HG03521 (cell line): ENCODE data around the gene NLRC5.

Experiments used
- ATAC-seq: cut with Tn5 transposase; IDR thresholded peaks from one replicate; pipeline ENCODE4 v1.9.1; 2021; ENCODE audit warnings: mild to moderate bottlenecking, moderate library complexity; ENCODE audit not compliant: unreplicated experiment

The NLRC5 gene

GRCh38 chr16:57123974-57124674 is 134.8 kb downstream of the NLRC5 start:
- ATAC-seq: no peak

DNA sequence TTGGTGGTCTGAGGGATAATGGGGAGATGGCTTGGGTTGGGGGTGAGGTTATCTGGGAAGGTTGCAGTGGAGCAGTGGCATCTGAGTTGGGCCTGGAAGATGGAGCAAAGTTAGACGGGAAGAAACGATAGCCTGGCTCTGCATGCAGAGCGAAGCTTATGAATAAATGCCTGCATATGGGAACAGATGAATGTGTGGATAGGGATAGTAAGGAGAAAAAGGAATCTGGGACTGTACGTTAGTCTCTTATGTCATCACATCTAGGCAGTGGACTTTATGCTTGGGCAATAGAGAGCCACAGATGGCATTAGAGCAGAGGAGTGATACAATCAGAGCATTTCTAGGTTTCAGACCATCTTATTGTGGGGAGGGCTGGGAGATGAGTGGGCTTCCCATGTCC is 136.0 kb downstream of the NLRC5 start:
- ATAC-seq: no peak

DNA sequence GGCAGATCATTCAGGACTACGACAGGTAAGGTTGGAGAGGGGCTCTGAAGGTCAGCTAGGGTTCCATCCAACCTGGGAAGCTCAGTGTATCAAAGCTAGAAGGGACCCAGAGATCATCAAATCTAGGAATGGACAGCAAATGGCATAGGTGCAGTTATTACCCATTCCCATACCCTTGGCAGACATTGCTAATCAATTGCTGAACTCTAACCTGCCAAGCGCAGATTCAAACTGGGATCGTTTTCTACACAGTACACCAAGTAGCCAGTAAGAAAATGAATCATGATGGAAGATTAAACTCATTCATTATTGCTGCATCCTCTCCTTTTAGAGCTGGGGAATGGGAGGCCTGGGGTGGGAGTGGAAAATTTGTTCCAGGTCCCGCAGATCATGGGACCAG is 136.6 kb downstream of the NLRC5 start:
- ATAC-seq: no peak

DNA sequence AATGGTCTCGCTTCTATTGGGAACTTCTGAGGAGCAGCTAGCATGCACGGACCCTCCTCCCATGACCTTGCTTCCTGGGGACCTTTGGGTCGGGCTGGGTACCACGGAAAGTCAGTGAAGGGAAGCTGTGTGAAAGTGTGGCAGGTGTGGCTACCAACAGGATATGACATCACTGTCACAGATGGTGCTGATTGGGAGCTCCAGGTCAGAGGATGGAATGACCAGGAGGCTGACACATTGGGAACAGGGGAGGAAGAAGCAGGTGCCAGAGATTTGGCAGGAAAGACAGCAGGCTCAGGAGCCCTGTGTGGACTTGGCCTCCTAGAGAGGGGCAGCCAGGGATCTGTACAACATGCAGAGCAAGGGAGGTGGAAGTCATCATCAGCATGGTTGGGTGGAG is 137.1 kb downstream of the NLRC5 start:
- ATAC-seq: no peak

- no peak for ATAC-seq
These were observed 137.8 kb downstream of the NLRC5 start for GRCh38 chr16:57127037-57127763.

DNA sequence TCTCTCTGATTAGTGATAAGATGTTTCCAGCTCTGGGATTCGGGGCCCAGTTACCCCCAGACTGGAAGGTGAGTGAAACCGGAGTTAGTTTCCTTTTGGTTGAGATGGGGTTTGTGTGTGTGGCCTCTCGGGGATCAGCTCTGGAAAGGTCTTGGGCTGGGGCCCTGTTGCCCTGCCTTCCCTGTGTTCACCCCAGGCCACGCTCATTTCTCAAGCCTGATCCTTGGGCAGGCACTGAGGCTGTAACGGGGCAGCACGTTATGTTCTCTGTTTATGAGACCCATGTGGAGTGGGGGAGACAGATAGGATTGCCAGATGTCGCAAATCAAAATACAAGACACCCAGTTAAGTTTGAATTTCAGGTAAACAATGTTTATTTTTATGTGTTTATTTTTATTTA is 138.5 kb downstream of the NLRC5 start:
- ATAC-seq: no peak

GRCh38 chr16:57128771-57129389 is 139.5 kb downstream of the NLRC5 start:
- ATAC-seq: no peak

- ATAC-seq: no peak
These were observed 141.6 kb downstream of the NLRC5 start for GRCh38 chr16:57130950-57131321.

DNA sequence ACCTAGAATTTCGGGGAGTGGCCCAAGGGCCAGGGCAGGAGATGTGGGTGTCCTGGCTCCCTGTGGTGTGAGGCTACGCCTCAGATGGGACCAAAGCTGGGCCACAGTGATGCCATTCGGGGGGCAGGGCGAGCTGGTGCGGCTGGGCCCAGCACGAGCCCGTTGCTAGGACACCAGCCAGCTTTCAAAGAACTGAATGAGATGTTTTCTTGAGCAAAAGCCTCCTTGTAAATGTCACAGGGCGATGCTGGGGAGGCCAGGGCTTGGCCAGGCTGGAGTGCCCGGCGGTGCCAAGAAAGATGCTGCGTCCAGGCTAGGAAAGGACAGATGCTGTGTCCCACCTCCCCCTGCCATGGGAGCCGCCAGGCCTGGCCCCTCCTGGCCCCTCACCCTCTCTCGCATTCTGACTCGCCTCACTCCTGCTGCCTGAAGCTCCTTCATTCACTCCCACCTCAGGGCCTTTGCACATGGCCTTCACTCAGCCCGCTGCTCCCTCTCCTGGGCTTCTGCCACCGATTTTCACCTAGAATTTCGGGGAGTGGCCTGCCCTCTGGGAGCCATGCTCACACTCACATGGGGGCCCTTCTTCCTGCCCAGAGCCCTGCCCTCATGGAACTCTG is 142.1 kb downstream of the NLRC5 start:
- ATAC-seq: no peak

GRCh38 chr16:57132470-57132869 is 143.1 kb downstream of the NLRC5 start:
- ATAC-seq: no peak

DNA sequence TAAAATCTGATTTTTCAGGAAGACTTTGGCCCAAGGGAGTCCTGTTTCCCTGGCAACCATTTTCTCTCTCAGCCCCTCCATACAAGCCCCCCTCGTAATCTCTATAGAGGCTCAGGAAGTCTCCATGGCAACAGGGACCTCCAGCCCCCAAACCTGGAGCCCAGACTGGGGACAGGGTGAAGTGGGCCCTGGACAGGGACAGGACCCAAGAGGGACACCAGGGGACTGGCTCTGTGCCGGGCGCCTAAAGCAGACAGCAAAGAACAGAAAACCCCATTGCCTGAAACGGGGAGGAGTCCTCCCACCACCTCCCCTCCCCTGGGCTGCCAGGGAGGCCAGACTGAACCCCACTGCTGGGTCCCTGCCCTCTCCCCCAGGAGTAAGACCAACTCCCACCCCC is 143.7 kb downstream of the NLRC5 start:
- ATAC-seq: no peak
